CD8-positive, alpha-beta memory T cell (primary cell): ENCODE measurements around the gene ZNF69. TPM values are rescaled to one million over a fixed set of nuclear protein-coding genes. Genes with fewer than 3 reads are reported as not detected.
"Not testable (repeated sequence)": the region's sequence is repeated elsewhere in the genome, so short reads cannot be mapped to it uniquely, and the experiment has no call there.

Source experiments
- CTCF ChIA-PET: fragments of 350-600 bp; sonication (Branson Sonifier 250); formaldehyde crosslinking; loops from one replicate; lab custom pipeline; 2021; ENCODE audit warnings: antibody characterized with exemption; lab: Charles Lee
- POLR2A ChIA-PET: fragments of 350-600 bp; sonication (Branson Sonifier 250); formaldehyde crosslinking; loops from one replicate; lab custom pipeline; 2021; ENCODE audit warnings: antibody characterized with exemption; lab: Charles Lee
- DNase-seq, 5 donors: peaks; one replicate each; pipeline versions ENCODE4 v3.0.0 to v3.0.0-alpha.2; 2020 to 2022; ENCODE audit warnings: mixed read lengths in 1 of 5
- H3K27ac ChIP-seq: one replicate; pipeline ENCODE4 v1.7.0; 2013; ENCODE audit warnings: low read depth, mild to moderate bottlenecking, low read length, moderate library complexity
- H3K27me3 ChIP-seq: 2 replicates; pipeline ENCODE4 v1.7.0; 2013; ENCODE audit warnings: low read length, mild to moderate bottlenecking; ENCODE audit not compliant: insufficient read depth, poor library complexity, severe bottlenecking
- H3K36me3 ChIP-seq: 2 replicates; pipeline ENCODE4 v1.7.0; 2013; ENCODE audit warnings: mild to moderate bottlenecking, low read length, moderate library complexity; ENCODE audit not compliant: insufficient read depth
- H3K4me1 ChIP-seq: 2 replicates; pipeline ENCODE4 v1.7.0; 2013; ENCODE audit warnings: mild to moderate bottlenecking, low read length, moderate library complexity; ENCODE audit not compliant: insufficient read depth
- H3K4me3 ChIP-seq: 2 replicates; pipeline ENCODE4 v1.7.0; 2013; ENCODE audit warnings: mild to moderate bottlenecking, low read length
- H3K9me3 ChIP-seq: 2 replicates; pipeline ENCODE4 v1.7.0; 2013; ENCODE audit warnings: mild to moderate bottlenecking, low read length
- H3K27ac Mint-ChIP-seq, 8 donors: one replicate each; pipeline ENCODE4 v1.8.0; 2020 to 2021; ENCODE audit warnings: mixed read lengths in 8 of 8, mild to moderate bottlenecking in 6 of 8, inconsistent platforms in 3 of 8, moderate library complexity in 3 of 8
- H3K27me3 Mint-ChIP-seq, 2 donors: one replicate each; pipeline ENCODE4 v1.8.0; 2020 to 2021; ENCODE audit warnings: mixed read lengths in 2 of 2, mild to moderate bottlenecking in 1 of 2, moderate library complexity in 1 of 2
- H3K36me3 Mint-ChIP-seq, 3 donors: one replicate each; pipeline ENCODE4 v1.8.0; 2020 to 2021; ENCODE audit warnings: mixed read lengths in 3 of 3, inconsistent platforms in 1 of 3, mild to moderate bottlenecking in 1 of 3
- H3K4me1 Mint-ChIP-seq, 3 donors: one replicate each; pipeline ENCODE4 v1.8.0; 2020 to 2021; ENCODE audit warnings: mixed read lengths in 3 of 3, inconsistent platforms in 1 of 3, mild to moderate bottlenecking in 1 of 3
- H3K4me3 Mint-ChIP-seq, 7 donors: one replicate each; pipeline ENCODE4 v1.8.0; 2020 to 2021; ENCODE audit warnings: mixed read lengths in 7 of 7, mild to moderate bottlenecking in 6 of 7, moderate library complexity in 4 of 7, inconsistent platforms in 2 of 7
- H3K9me3 Mint-ChIP-seq, 5 donors: one replicate each; pipeline ENCODE4 v1.8.0; 2020 to 2022; ENCODE audit warnings: mixed read lengths in 5 of 5, mild to moderate bottlenecking in 3 of 5, moderate library complexity in 2 of 5, inconsistent platforms in 1 of 5
- polyA plus RNA-seq: library from polyadenylated mRNA; unstranded; fragments of 300-500 nt; fragmentation: Illumina TruSeq; gene quantifications from one replicate; pipeline ENCODE4 v1.2.3, GENCODE V29; 2021
- total RNA-seq, 2 experiments: library from RNA; stranded (reverse); gene quantifications; one replicate each; pipeline ENCODE4 v1.2.3, GENCODE V29; 2021

ZNF69 gene
- total and polyA plus RNA-seq, 3 experiments from 2014 or later = 1.8 to 4.1 (median 2.0) TPM

DNA sequence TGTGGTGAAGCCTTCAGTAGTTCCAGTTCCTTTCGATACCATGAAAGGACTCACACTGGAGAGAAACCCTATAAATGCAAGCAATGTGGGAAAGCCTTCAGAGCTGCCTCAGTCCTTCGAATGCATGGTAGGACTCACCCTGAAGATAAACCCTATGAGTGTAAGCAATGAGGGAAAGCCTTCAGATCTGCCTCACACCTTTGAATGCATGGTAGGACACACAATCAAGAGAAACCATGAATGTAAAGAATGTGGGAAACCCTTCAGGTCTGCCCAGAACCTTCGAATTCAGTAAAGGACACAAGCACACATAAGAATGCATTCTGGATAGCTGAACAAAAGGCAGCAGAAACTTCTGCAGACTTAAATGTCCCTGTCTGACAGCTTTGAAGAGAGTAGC is 18.3 kb downstream of the ZNF69 start:
- peaks cover 11 to 56% (median 45%) of the 10 kb centered on the region in 3 donors for H3K36me3 Mint-ChIP-seq

DNA sequence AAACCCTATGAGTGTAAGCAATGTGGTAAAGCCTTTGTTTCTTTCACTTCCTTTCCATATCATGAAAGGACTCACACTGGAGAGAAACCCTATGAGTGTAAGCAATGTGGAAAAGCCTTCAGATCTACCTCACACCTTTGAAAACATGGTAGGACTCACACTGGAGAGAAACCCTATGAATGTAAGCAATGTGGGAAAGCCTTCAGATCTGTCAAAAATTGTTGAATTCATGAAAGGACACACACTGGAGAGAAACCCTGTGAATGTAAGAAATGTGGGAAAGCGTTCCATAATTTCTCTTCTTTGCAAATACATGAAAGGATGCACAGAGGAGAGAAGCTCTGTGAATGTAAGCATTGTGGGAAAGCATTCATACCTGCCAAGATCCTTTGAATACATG is 24.4 kb downstream of the ZNF69 start:
- CTCF ChIA-PET = interaction anchor here (1.4 kb wide), 1 partner anchor 11 kb away, joined by 5 read pairs; no protein-coding TSS in a partner anchor
- peaks cover 4 to 77% (median 70%) of the 10 kb centered on the region in 5 donors for H3K9me3 Mint-ChIP-seq
- H3K36me3 ChIP-seq, DNase-seq, H3K4me1 ChIP-seq, H3K4me3 ChIP-seq, POLR2A ChIA-PET, H3K27ac Mint-ChIP-seq, H3K27me3 ChIP-seq, H3K27me3 Mint-ChIP-seq, H3K9me3 ChIP-seq, H3K4me3 Mint-ChIP-seq, H3K4me1 Mint-ChIP-seq, H3K27ac ChIP-seq: not testable (repeated sequence)
- peaks cover 2 to 21% (median 9%) of the 10 kb centered on the region in 3 donors for H3K36me3 Mint-ChIP-seq

More for the DNA sequence above, 18.3 kb downstream of the ZNF69 start:
- Histone ChIP-seq H3K4me3 (peak overlapping the region; percentile 25), H3K9me3 (peaks cover 43% of the 10 kb centered on the region), H3K27ac (no peak overlapping the region), H3K4me1 (no peaks in the 10 kb centered on the region), H3K36me3 (peaks cover 12% of the 10 kb centered on the region), H3K27me3 (no peaks in the 10 kb centered on the region)
- Mint-ChIP-seq H3K27me3 (peaks cover 0 to 6% of the 10 kb centered on the region in 2 donors), H3K27ac (no peak overlapping the region), H3K9me3 (peaks cover 14 to 93% (median 84%) of the 10 kb centered on the region in 5 donors), H3K4me3 (no peak overlapping the region), H3K4me1 (no peaks in the 10 kb centered on the region)
- CTCF ChIA-PET = interaction anchor here (0.6 kb wide), 1 partner anchor 14 kb away, joined by 4 read pairs; no protein-coding TSS in a partner anchor
- POLR2A ChIA-PET = no interaction called here
- no peak for DNase-seq

GRCh38 chr19:11914417-11915051 is 27.0 kb downstream of the ZNF69 start:
- DNase-seq = not testable (repeated sequence)

GRCh38 chr19:11921852-11922495 is 34.4 kb downstream of the ZNF69 start:
- peaks cover 0 to 2% (median 0%) of the 10 kb centered on the region in 5 donors for H3K9me3 Mint-ChIP-seq
- ChIA-PET CTCF (interaction anchor here (1.1 to 9.3 kb wide), 7 partner anchors 38 to 219 kb away, joined by 3 to 130 read pairs (median 16); partner anchors contain the start of genes ZNF20, ZNF491 and ZNF763), POLR2A (interaction anchor here (0.5 to 0.7 kb wide), 2 partner anchors 72 to 164 kb away, joined by 3 to 4 read pairs; no protein-coding TSS in a partner anchor)
- H3K4me3 Mint-ChIP-seq = peak overlapping the region in 1 of 7 donors; percentile 46
- Histone ChIP-seq H3K27ac (no peak overlapping the region), H3K9me3 (no peaks in the 10 kb centered on the region), H3K4me3 (no peak overlapping the region), H3K4me1 (peaks cover 16% of the 10 kb centered on the region), H3K27me3 (no peaks in the 10 kb centered on the region), H3K36me3 (no peaks in the 10 kb centered on the region)
- H3K4me1 Mint-ChIP-seq = peaks cover 28 to 34% (median 30%) of the 10 kb centered on the region in 3 donors
- peaks cover 0 to 10% (median under 1%) of the 10 kb centered on the region in 3 donors for H3K36me3 Mint-ChIP-seq
- peaks cover 0 to 2% of the 10 kb centered on the region in 2 donors for H3K27me3 Mint-ChIP-seq
- no peak overlapping the region for H3K27ac Mint-ChIP-seq
- no peak for DNase-seq

More at GRCh38 chr19:11914417-11915051, 27.0 kb downstream of the ZNF69 start:
- H3K4me1 ChIP-seq, H3K27ac Mint-ChIP-seq, H3K27me3 Mint-ChIP-seq, CTCF ChIA-PET, POLR2A ChIA-PET, H3K4me3 ChIP-seq, H3K4me3 Mint-ChIP-seq, H3K4me1 Mint-ChIP-seq, H3K9me3 ChIP-seq, H3K27me3 ChIP-seq, H3K36me3 ChIP-seq, H3K27ac ChIP-seq: not testable (repeated sequence)
- Mint-ChIP-seq H3K36me3 (peaks cover 2 to 12% (median 5%) of the 10 kb centered on the region in 3 donors), H3K9me3 (peaks cover 4 to 52% (median 47%) of the 10 kb centered on the region in 5 donors)

DNA sequence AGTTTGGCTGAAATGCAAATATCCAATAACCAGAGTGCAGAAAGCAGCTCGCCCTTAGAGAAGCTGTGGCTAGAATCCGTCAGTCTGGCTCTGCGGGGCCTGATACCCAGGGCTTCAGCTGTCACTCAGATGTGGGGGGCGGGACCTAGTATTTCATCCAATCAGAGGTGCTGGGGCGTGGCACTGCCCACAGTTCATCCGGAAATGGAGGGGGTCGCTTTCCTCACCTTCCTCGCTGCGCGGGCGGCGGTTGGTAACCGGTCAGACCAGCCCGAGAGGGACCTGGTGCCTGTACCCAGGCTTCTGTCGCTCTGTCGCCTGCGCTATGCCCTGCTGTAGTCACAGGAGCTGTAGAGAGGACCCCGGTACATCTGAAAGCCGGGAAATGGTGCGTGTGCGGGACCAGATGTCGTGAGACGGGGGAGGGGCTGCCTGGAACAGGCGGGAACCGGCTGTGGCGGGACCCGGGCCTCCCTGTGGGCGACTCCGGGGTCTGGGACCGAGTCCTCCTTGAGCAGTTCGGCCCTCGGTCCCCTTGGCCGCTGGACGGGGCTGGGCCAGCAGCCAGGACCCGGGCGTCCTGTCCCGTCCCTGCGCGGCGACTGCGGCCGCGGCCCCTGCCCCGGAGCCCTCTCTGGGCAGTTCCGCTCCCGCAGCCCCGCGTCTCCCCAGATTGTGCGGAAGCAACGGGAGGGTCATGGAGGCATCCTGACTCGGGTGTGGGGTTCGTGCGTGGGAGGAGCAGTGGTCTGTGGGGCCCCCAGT is 37.5 kb downstream of the ZNF69 start, which contains the start of gene ZNF700:
Gene ZNF700, plus strand, starts transcription at position 222 of the 765 bp plus-strand sequence. Its CDS starts 104 bp downstream, at position 326.
- Mint-ChIP-seq H3K27ac (peak within 1 kb of the TSS; percentile 96 to 99 (median 98)), H3K4me1 (peaks cover 45 to 55% (median 47%) of the 10 kb centered on the region in 3 donors)
- CTCF ChIA-PET = interaction anchor here (0.9 to 9.3 kb wide), 13 partner anchors 20 to 440 kb away, joined by 3 to 130 read pairs (median 11); partner anchors contain the start of genes ZNF20, ZNF442, ZNF491 and ZNF763

GRCh38 chr19:11925651-11926187 is 38.1 kb downstream of the ZNF69 start:
- H3K27ac Mint-ChIP-seq = peak overlapping the region; percentile 80 to 98 (median 91)
- peak overlapping the region; percentile 87 for H3K27ac ChIP-seq
- not testable (repeated sequence) for H3K9me3 Mint-ChIP-seq, H3K27me3 Mint-ChIP-seq, H3K36me3 ChIP-seq, H3K27me3 ChIP-seq, H3K9me3 ChIP-seq
- peak overlapping the region; percentile 83 to 99 (median 93) for H3K4me3 Mint-ChIP-seq
- CTCF ChIA-PET = interaction anchor here (3.3 to 9.3 kb wide), 2 partner anchors 38 to 63 kb away, joined by 21 to 130 read pairs; partner anchors contain the start of gene ZNF763
- POLR2A ChIA-PET = interaction anchor here (1.0 to 2.8 kb wide), 3 partner anchors 38 to 212 kb away, joined by 3 to 26 read pairs (median 10); partner anchors contain the start of gene ZNF763
- H3K4me3 ChIP-seq = peak overlapping the region; percentile 93
- peaks cover 50 to 62% (median 50%) of the 10 kb centered on the region in 3 donors for H3K4me1 Mint-ChIP-seq
- H3K4me1 ChIP-seq = peaks cover 17% of the 10 kb centered on the region
- peak in 1 of 5 donors; percentile 17 for DNase-seq
- H3K36me3 Mint-ChIP-seq = peaks cover 0 to 22% (median 3%) of the 10 kb centered on the region in 3 donors

More for the DNA sequence above, 37.5 kb downstream of the ZNF69 start, which contains the start of gene ZNF700:
- H3K9me3 ChIP-seq = no peaks in the 10 kb centered on the region
- peak within 1 kb of the TSS; percentile 93 for H3K4me3 ChIP-seq
- Mint-ChIP-seq H3K4me3 (peak within 1 kb of the TSS; percentile 93 to 99 (median 97)), H3K36me3 (peaks cover 0 to 22% (median 3%) of the 10 kb centered on the region in 3 donors), H3K27me3 (peaks cover 0 to 2% of the 10 kb centered on the region in 2 donors), H3K9me3 (no peaks in the 10 kb centered on the region)
- peak; percentile 86 to 94 (median 90) for DNase-seq
- no peaks in the 10 kb centered on the region for H3K36me3 ChIP-seq
- H3K27ac ChIP-seq = peak within 1 kb of the TSS; percentile 87
- POLR2A ChIA-PET = interaction anchor here (0.6 to 2.8 kb wide), 4 partner anchors 39 to 225 kb away, joined by 3 to 26 read pairs (median 6); partner anchors contain the start of gene ZNF763
- peaks cover 17% of the 10 kb centered on the region for H3K4me1 ChIP-seq
- no peaks in the 10 kb centered on the region for H3K27me3 ChIP-seq

GRCh38 chr19:11927227-11927626 is 39.6 kb downstream of the ZNF69 start:
- Mint-ChIP-seq H3K4me1 (peaks cover 56 to 74% (median 61%) of the 10 kb centered on the region in 3 donors), H3K9me3 (no peaks in the 10 kb centered on the region), H3K36me3 (peaks cover 3 to 30% (median 8%) of the 10 kb centered on the region in 3 donors), H3K27ac (peak overlapping the region in 4 of 8 donors; percentile 39 to 60 (median 42)), H3K27me3 (peaks cover 0 to 2% of the 10 kb centered on the region in 2 donors), H3K4me3 (peak overlapping the region in 1 of 7 donors; percentile 99)
- peaks cover 17% of the 10 kb centered on the region for H3K4me1 ChIP-seq
- no peaks in the 10 kb centered on the region for H3K36me3 ChIP-seq
- H3K27ac ChIP-seq = no peak overlapping the region
- POLR2A ChIA-PET = no interaction called here
- no peaks in the 10 kb centered on the region for H3K9me3 ChIP-seq
- DNase-seq = no peak
- CTCF ChIA-PET = interaction anchor here (0.8 to 9.3 kb wide), 2 partner anchors 62 to 214 kb away, joined by 4 to 130 read pairs; no protein-coding TSS in a partner anchor
- H3K27me3 ChIP-seq = no peaks in the 10 kb centered on the region
- no peak overlapping the region for H3K4me3 ChIP-seq
